Fibroblast of pulmonary artery (primary cell): ENCODE measurements around the gene OR8S1.
"Not testable (repeated sequence)": the region's sequence is repeated elsewhere in the genome, so short reads cannot be mapped to it uniquely, and the experiment has no call there.

ENCODE experiments used
- DNase-seq: peaks from one replicate; pipeline ENCODE4 v3.0.0-alpha.2; 2010; ENCODE audit warnings: low read depth
- H3K4me3 ChIP-seq: replicated peaks from 2 replicates; pipeline ENCODE4 v1.5.1; 2011; ENCODE audit warnings: low read depth, mild to moderate bottlenecking, control low read depth, low read length, moderate library complexity
- TF ChIP-seq, protein P1 (sequence below): IDR thresholded peaks from 2 replicates; pipeline ENCODE4 v1.5.1; 2011; ENCODE audit warnings: mild to moderate bottlenecking, control low read depth, low read length, inconsistent platforms; ENCODE audit errors: missing control alignments

OR8S1 gene

DNA sequence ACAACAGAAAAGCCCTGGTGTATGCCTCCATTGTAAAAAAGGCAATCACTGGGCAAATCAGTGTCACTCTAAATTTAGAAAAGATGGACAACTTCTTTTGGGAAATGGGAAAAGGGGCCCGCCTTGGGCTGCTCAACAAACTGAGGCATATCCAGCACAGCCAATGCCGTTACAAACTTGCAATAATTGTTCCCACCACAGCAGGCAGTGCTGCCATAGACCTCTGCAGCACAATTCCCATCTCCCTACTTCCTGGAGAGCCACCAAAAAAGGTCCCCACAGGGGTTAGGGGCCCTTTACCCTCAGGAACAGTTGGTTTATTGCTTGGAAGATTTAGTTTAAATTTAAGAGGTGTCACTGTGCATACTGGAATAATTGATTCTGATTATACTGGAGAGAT is 16.4 kb upstream of the OR8S1 start:
- H3K4me3 ChIP-seq, result no peak overlapping the region
- TF ChIP-seq, protein P1, sequence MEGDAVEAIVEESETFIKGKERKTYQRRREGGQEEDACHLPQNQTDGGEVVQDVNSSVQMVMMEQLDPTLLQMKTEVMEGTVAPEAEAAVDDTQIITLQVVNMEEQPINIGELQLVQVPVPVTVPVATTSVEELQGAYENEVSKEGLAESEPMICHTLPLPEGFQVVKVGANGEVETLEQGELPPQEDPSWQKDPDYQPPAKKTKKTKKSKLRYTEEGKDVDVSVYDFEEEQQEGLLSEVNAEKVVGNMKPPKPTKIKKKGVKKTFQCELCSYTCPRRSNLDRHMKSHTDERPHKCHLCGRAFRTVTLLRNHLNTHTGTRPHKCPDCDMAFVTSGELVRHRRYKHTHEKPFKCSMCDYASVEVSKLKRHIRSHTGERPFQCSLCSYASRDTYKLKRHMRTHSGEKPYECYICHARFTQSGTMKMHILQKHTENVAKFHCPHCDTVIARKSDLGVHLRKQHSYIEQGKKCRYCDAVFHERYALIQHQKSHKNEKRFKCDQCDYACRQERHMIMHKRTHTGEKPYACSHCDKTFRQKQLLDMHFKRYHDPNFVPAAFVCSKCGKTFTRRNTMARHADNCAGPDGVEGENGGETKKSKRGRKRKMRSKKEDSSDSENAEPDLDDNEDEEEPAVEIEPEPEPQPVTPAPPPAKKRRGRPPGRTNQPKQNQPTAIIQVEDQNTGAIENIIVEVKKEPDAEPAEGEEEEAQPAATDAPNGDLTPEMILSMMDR, result no peak
- DNase-seq, result no peak

DNA sequence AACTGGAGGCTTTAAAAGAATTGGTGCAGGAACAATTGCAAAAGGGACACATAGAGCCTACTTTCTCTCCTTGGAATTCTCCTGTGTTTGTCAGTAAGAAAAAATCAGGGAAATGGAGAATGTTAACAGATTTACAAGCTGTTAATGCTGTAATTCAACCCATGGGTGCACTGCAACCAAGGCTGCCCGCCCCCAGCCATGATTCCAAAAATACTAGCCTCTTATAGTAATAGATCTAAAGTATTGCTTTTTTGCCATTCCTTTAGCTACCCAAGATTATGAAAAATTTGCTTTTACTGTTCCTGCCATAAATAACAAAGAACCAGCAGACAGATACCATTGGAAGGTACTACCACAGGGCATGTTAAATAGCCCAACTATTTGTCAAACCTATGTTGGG is 15.3 kb upstream of the OR8S1 start:
- H3K4me3 ChIP-seq, result no peak overlapping the region
- DNase-seq, result no peak
- TF ChIP-seq, protein P1, result no peak

DNA sequence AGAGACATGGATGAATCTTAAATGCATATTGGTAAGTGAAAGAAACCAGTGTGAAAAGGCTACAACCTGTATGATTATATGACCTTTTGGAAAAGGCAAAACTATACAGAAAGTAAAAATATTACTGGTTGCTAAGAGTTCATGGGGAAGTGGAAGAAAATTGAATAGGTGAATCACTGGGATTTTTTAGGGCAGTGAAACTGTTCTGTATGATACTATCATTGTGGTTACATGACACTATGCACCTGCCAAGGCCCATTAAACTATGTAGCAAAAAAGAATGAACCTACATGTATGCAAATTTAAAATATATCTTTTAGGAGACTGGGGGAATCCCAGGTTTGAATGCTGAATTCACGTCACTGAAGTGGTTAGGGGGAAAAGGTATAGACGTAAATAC is 12.6 kb upstream of the OR8S1 start:
- no peak for DNase-seq
- TF ChIP-seq, protein P1, result no peak
- no peak overlapping the region for H3K4me3 ChIP-seq

DNA sequence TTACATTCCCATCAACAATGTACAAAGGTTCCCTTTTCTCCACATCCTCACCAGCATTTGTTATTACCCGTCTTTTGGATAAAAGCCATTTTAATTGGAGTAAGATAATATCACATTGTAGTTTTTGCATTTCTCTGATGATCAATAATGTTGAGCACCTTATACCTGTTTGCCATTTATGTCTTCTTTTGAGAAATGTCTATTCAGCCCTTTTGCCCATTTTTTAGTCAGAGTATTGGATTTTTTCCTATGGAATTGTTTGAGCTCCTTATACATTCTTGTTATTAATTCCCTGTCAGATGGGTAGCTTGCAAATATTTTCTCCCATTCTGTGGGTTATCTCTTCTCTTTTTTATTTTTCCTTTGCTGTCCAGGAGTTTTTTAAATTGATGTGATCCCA is 10.7 kb upstream of the OR8S1 start:
- TF ChIP-seq, protein P1, result no peak
- no peak overlapping the region for H3K4me3 ChIP-seq
- no peak for DNase-seq

DNA sequence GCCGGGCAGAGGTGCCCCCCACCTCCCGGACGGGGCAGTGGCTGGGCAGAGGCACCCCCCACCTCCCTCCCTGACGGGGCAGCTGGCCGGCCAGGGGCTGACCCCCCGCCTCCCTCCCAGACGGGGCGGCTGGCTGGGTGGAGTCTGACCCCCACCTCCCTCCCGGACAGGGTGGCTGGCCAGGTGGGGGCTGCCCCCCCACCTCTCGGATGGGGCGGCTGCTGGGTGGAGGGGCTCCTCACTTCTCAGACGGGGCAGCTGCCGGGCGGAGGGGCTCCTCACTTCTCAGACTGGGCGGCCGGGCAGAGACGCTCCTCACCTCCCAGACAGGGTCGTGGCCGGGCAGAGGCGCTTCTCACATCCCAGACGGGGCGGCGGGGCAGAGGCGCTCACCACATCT is 5.1 kb upstream of the OR8S1 start:
- DNase-seq, H3K4me3 ChIP-seq: not testable (repeated sequence)

DNA sequence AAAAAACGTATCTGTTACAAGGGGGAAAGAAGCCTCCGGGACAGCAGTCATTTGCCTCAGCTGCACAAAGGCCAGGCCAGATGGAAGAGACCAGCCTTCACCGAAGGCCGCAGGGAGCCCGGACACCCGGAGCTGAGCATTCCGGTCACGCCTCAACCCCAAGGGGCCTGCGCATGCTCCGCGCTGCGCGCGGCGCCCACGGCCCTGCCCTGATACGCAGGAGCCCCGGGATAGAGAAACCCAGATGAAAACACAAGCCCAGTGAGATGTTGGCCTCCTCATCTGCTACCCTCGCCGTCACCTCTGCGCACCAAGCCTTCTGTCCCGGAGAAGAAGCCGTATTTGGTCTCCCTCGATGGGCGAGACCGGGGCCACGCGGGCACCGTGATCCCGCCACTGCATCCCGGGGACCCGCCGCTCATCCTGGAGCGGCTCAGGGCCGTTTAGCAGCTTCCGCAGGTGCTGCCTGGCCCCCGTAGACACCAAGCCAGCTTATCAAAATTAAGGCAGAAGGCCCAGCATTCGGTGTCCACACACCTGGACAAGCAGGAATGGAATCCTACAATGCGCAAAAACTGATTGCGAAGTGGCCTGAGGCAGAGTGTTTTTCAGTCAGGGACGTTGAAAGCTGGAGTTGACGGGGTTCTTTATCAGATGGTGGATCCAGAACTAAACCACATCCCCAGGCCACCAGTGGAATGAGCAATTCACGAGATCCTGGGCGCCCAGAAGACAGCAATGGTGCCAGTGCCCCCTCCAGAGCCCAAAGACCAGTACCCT is 2.6 kb downstream of the OR8S1 start:
- TF ChIP-seq, protein P1, result no peak
- no peak overlapping the region for H3K4me3 ChIP-seq
- DNase-seq, result no peak

DNA sequence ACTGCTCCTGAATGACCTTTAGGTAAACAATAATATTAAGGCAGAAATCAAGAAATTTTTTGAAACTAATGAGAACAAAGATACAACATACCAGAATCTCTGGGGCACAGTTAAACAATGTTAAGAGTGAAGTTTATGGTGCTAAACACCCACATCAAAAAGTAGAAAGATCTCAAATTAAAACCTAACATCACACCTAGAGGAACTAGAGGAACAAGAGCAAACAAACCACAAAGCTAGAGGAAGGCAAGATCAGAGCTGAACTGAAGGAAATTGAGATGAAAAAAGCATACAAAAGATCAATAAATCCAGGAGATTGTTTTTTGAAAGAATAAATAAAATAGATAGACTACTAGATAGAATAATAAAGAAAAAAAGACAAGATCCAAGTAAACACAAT is 7.2 kb downstream of the OR8S1 start:
- no peak overlapping the region for H3K4me3 ChIP-seq
- TF ChIP-seq, protein P1, result no peak
- no peak for DNase-seq
